Mesodermal cell (in vitro differentiated cells): Measurements from ENCODE around the gene BCAN.
A peak's percentile ranks its signal among the peaks of the same experiment; 100 is the strongest.

Experiments
- H3K27ac ChIP-seq: 2 replicates; pipeline ENCODE4 v1.7.0; 2013; ENCODE audit warnings: mild to moderate bottlenecking, low read depth, low read length, moderate library complexity; ENCODE audit not compliant: severe bottlenecking
- H3K36me3 ChIP-seq: 2 replicates; pipeline ENCODE4 v1.7.1; 2013; ENCODE audit warnings: mild to moderate bottlenecking, low read length, moderate library complexity; ENCODE audit not compliant: control insufficient read depth, insufficient read depth
- H3K4me1 ChIP-seq: one replicate; pipeline ENCODE4 v1.7.1; 2013; ENCODE audit warnings: mild to moderate bottlenecking, low read length; ENCODE audit not compliant: insufficient read depth, control insufficient read depth, poor library complexity, severe bottlenecking
- H3K4me3 ChIP-seq: 2 replicates; pipeline ENCODE4 v1.7.0; 2013; ENCODE audit warnings: low read length, control low read depth, mild to moderate bottlenecking; ENCODE audit not compliant: insufficient read depth, poor library complexity, severe bottlenecking; ENCODE audit errors: extremely low read depth
- H3K9me3 ChIP-seq: 2 replicates; pipeline ENCODE4 v1.7.1; 2013; ENCODE audit warnings: mild to moderate bottlenecking, low read length, moderate library complexity; ENCODE audit not compliant: control insufficient read depth
- WGBS, 2 experiments: methylation state at CpG; one replicate each; pipeline ENCODE4 v1.1.5; 2013; ENCODE audit warnings: missing lambda C conversion rate in 2 of 2; ENCODE audit not compliant: insufficient coverage in 2 of 2; 5-methylcytosine and 5-hydroxymethylcytosine counted together

The BCAN gene

DNA sequence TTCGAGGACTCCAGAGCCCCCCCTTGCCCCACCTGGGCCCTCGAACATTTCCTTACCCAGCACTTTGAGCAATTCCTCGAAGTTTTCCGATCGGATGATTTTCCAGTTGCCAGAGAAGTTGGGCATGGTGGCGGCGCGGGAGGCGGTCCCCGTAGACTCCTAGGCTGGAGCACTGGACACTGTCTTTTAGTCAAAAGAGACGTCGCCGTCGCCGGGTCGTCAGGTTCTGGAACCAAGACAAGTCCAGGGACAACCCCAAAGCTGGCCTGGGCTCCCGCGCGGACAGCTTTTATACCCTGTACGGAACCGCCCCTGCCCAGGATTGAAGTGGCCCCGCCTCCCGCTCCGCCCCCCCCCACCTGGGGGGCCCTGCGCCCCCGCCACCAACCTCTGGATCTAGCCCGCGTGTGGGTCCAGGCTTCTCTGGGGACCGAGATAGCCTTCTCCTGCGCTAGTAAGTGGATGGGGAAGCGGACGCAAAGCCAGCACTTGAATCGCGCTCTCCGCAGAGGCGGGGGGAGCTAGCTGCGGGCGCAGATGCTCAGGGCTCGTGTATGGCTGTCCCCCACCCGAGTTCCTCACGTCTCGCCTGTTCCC, 63.5 kb downstream of the BCAN start, which contains the start of gene CRABP2:
Gene CRABP2 (minus strand): TSS at position 263 of the 597 bp plus-strand sequence. CDS start 137 bp downstream, at position 126.
- Histone ChIP-seq H3K4me3 (peak within 1 kb of the TSS; percentile 65), H3K36me3 (peaks cover 16% of the 10 kb centered on the region), H3K4me1 (peaks cover 60% of the 10 kb centered on the region), H3K27ac (peak within 1 kb of the TSS; percentile 80), H3K9me3 (no peaks in the 10 kb centered on the region)
- WGBS, 2 experiments: 0% methylated on average over 29 to 34 of the region's 42 CpGs

DNA sequence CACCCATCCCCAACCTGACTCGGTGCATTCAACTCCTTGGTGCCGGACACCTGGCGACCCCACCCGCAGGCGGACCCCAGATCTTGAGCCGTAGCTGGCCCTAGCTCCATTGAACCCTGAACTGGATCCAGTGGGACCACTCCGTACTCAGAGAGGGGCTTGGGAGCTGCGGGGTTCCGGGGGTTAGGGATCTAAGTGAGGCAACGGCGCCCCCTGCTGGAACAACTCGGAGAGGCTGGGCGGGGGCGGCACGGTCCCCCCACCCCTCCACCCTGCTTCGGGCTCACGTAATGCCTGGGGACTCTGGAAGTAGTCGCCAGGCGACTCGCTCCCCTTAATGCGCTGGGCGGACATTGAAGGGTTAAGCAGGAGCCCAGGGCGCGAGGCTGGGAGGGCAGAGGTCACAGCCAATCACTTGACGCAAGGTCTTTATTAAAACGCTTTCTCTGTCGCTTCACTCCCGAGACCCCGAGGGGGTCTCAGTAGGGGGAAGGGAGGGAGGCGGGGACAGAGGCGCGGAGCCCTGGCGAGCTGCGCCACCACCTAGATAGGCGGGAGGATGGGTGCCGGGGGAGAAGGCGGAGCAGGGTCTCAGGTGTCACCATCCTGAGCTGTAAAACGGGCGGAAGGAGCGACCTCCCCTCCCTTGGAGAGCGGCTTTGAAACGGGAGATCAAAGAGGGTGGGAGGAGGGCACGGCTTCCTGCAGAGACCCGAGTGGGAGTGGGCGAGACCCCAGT, 64.2 kb downstream of the BCAN start:
- Histone ChIP-seq H3K4me3 (peak overlapping the region; percentile 65), H3K9me3 (no peaks in the 10 kb centered on the region), H3K27ac (peak overlapping the region; percentile 80), H3K4me1 (peaks cover 63% of the 10 kb centered on the region), H3K36me3 (peaks cover 9% of the 10 kb centered on the region)
- 0% methylated on average over 21 to 33 of the region's 45 CpGs for WGBS, 2 experiments

DNA sequence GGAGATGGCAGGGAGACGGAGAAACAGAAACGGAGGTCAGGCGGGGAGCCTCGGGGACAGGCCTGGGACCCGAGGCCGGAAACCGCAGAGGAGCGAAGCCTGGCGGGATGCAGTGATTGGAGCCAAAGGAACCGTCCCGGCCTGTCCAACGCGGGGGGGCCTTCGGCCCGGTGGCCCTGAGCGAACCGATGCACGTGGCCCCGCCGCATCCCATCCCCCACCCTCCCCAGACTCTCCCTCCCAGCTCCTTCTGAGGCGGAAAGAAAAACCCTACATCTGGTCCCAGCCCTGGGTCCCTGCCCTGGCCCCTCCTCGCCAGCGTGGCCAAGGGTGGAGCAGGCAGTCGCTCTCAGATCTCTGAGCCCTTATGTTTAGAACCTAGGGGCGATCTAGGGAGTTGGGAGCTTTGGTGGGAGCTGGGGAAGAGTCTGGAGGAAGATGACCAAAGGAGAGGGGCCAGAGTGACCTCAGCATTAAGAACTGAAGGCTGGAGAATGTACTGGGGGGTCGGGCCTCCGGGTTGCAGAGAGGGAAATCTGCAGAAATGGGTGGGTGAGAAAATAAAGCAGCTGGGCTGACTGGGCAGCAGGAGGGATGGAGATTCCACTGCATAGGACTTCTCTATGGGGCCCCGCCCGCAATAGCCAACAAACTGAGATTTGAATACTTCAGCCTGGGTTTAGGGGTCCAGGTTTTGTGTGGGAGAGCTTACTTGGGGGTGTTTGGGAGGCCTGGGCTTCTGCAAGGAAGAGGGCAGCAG, 64.9 kb downstream of the BCAN start:
- Histone ChIP-seq H3K9me3 (no peaks in the 10 kb centered on the region), H3K4me1 (peaks cover 61% of the 10 kb centered on the region), H3K4me3 (peak overlapping the region; percentile 65), H3K27ac (peak overlapping the region; percentile 80), H3K36me3 (peaks cover 7% of the 10 kb centered on the region)
- 0% methylated on average over 26 to 27 of the region's 29 CpGs for WGBS, 2 experiments

- H3K27ac ChIP-seq: peak overlapping the region; percentile 82
- H3K36me3 ChIP-seq: peaks cover 7% of the 10 kb centered on the region
- peaks cover 65% of the 10 kb centered on the region for H3K4me1 ChIP-seq
- no peak overlapping the region for H3K4me3 ChIP-seq
- H3K9me3 ChIP-seq: no peaks in the 10 kb centered on the region
- 10 to 14% methylated on average over 2 to 4 of the region's 8 CpGs for WGBS, 2 experiments
Observed at GRCh38 chr1:156707417-156708217, 65.7 kb downstream of the BCAN start.

DNA sequence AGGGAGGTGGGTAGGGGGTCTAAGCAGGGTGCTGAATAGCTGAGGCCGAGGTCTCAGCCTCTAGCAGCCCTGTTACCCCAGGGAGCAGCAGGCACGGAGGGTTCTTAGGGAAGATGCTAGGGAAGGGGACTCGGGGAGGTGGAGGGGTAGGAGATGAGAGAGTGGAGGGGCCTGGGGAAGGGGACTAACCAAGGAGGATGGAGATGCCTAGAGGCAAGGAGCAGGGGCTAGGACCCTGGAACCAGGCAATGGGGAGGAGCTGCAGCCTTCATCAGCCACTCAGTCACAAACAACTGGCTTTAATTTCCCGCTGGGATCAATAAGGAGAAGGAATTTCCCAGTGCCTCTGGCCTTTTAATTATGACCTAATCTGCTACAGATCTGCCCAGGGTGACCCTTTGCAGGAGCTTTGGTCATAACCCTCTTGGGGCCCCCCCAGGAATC, 66.3 kb downstream of the BCAN start:
- no peak overlapping the region for H3K4me3 ChIP-seq
- H3K4me1 ChIP-seq: peaks cover 65% of the 10 kb centered on the region
- peaks cover 1% of the 10 kb centered on the region for H3K36me3 ChIP-seq
- H3K9me3 ChIP-seq: no peaks in the 10 kb centered on the region
- 6 to 9% methylated on average over 1 to 2 of the region's 4 CpGs for WGBS, 2 experiments
- H3K27ac ChIP-seq: peak overlapping the region; percentile 82

DNA sequence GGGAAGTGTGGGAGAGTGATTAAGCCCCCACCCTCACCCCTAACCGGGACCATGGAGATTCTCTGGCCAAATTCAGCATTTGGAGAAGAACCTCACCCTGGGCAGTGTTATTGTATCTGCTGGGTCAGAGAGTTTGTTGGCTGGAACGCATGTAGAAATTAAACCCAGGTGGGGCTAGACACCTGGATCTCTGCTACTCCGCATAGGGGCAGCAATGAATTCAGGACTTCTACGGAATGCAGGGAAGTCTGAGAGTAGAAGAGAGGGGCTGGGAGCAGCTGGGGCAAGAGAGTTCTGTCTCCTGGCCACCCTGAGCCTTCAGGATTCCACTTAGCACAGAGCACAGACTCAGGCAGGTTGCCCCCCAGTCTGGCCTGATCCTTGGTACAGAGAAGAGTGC, 67.1 kb downstream of the BCAN start:
- WGBS, 2 experiments: 64 to 72% methylated on average over 3 of the region's 4 CpGs
- Histone ChIP-seq H3K36me3 (no peaks in the 10 kb centered on the region), H3K27ac (peak overlapping the region; percentile 49), H3K4me3 (no peak overlapping the region), H3K4me1 (peaks cover 61% of the 10 kb centered on the region), H3K9me3 (no peaks in the 10 kb centered on the region)
